EL (cell line): ENCODE data around the gene SAMD11.
"Not testable (repeated sequence)": the region's sequence is repeated elsewhere in the genome, so short reads cannot be mapped to it uniquely, and the experiment has no call there.

Experiments used
- DNase-seq: peaks from one replicate; pipeline ENCODE4 v3.0.0-alpha.2; 2016

Gene SAMD11

GRCh38 chr1:980137-980571 is 56.4 kb downstream of the SAMD11 start:
- no peak for DNase-seq

GRCh38 chr1:980602-981395 is 57.1 kb downstream of the SAMD11 start:
- no peak for DNase-seq

GRCh38 chr1:981491-981954 is 57.8 kb downstream of the SAMD11 start:
- no peak for DNase-seq

- no peak for DNase-seq
These were observed 58.3 kb downstream of the SAMD11 start, which contains the start of gene PERM1 for GRCh38 chr1:981955-982558. PERM1 (minus strand) TSS chr1:982093; CDS start chr1:981029, 1,064 bp downstream.

GRCh38 chr1:982765-983436 is 59.2 kb downstream of the SAMD11 start:
- DNase-seq, result no peak

GRCh38 chr1:983798-984475 is 60.2 kb downstream of the SAMD11 start:
- DNase-seq, result no peak

GRCh38 chr1:984476-984814 is 60.7 kb downstream of the SAMD11 start:
- no peak for DNase-seq

GRCh38 chr1:985126-985525 is 61.4 kb downstream of the SAMD11 start:
- no peak for DNase-seq

- not testable (repeated sequence) for DNase-seq
These were observed 64.3 kb downstream of the SAMD11 start for GRCh38 chr1:988061-988460.

- DNase-seq, result not testable (repeated sequence)
These were observed 67.6 kb downstream of the SAMD11 start for GRCh38 chr1:991275-991674.

GRCh38 chr1:991895-992294 is 68.2 kb downstream of the SAMD11 start:
- no peak for DNase-seq

- no peak for DNase-seq
These were observed 68.6 kb downstream of the SAMD11 start for GRCh38 chr1:992362-992761.

- DNase-seq, result no peak
These were observed 69.8 kb downstream of the SAMD11 start for GRCh38 chr1:993379-993995.
